WI38 (cell line): ENCODE measurements around the gene AGRN.
"Not testable (repeated sequence)": the region's sequence is repeated elsewhere in the genome, so short reads cannot be mapped to it uniquely, and the experiment has no call there.

Experiments used
- H3K4me3 ChIP-seq: 2 replicates; pipeline ENCODE4 v1.5.1; 2011; ENCODE audit warnings: low read depth, mild to moderate bottlenecking, control low read depth, low read length
- TF ChIP-seq, protein P1 (sequence below): IDR thresholded peaks from 2 replicates; pipeline ENCODE4 v1.5.1; 2012; ENCODE audit warnings: low read depth, mild to moderate bottlenecking, control low read depth, low read length

AGRN gene

DNA sequence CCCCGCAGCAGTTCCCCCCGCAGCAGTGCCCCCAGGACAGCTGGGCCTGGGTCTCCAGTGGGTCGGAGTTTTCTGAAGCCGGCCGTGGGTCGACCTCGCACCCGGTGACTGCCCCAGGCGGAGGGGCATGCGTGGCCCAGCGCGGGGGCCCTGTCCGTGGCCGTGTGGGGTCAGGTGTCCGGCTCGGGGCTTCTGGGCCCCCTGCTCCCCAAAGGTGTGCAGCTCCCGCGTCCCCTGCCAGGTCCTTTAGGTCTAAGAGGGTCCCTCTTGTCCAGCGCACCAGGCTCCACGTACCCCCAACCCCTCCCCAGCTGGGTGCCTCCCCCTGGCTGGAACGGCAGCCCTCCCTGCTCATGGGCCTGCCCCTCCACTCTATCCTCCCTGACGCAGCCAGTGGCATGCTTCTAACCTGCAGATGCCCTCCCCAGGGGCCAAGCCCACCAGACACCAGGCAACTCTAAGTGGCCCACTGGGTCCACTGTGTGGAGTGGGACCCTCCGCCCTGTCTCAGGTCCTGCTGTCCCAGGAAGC, 14.1 kb upstream of the AGRN start:
- H3K4me3 ChIP-seq: no peak overlapping the region
- TF ChIP-seq, protein P1, sequence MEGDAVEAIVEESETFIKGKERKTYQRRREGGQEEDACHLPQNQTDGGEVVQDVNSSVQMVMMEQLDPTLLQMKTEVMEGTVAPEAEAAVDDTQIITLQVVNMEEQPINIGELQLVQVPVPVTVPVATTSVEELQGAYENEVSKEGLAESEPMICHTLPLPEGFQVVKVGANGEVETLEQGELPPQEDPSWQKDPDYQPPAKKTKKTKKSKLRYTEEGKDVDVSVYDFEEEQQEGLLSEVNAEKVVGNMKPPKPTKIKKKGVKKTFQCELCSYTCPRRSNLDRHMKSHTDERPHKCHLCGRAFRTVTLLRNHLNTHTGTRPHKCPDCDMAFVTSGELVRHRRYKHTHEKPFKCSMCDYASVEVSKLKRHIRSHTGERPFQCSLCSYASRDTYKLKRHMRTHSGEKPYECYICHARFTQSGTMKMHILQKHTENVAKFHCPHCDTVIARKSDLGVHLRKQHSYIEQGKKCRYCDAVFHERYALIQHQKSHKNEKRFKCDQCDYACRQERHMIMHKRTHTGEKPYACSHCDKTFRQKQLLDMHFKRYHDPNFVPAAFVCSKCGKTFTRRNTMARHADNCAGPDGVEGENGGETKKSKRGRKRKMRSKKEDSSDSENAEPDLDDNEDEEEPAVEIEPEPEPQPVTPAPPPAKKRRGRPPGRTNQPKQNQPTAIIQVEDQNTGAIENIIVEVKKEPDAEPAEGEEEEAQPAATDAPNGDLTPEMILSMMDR: no peak

DNA sequence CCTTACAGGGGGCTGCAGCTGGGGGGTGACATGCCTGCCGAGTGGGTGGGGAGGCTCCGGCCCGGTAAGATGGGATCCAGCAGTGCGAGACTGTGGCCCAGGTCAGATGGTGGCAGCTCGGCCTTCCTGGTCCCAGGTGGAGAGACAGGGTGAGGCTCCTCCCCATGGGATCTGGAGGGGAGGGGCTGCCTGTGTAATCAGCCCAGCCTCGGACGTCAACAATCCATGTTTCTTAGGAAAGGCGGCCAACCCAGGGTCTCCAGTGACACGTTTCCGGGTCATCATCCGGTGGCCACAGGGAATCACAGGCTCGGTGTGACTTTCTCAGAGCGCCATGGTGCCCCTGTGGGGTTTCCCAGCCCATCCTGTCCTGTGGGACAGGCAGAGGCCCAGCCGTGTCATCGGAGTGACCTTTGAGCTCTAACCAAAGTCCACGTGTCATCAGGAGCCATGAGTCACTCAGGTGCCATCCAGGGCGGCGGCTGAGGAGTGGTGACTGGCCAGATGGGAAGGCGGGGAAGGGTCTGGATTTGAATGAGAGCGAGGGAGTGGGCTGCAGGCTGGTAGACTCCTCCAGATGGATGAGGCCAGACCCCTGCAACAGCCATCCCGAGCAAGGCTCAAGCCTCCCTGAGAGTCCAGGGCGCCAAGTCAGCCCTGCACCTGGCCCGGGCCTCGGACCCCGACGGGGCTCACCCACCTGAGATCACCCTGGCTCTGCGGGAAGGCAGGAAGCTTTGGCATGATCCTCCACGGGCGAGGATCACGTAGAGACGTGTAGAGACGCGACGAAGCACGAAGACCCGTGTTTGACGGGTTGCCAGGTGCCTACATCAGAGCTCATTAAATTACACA, 13.4 kb upstream of the AGRN start:
- no peak overlapping the region for H3K4me3 ChIP-seq
- TF ChIP-seq, protein P1: no peak

- not testable (repeated sequence) for H3K4me3 ChIP-seq
These were observed 9.8 kb upstream of the AGRN start for GRCh38 chr1:1010131-1010530.

- H3K4me3 ChIP-seq: no peak overlapping the region
- TF ChIP-seq, protein P1: no peak
These were observed 8.4 kb upstream of the AGRN start for GRCh38 chr1:1011396-1011949.

DNA sequence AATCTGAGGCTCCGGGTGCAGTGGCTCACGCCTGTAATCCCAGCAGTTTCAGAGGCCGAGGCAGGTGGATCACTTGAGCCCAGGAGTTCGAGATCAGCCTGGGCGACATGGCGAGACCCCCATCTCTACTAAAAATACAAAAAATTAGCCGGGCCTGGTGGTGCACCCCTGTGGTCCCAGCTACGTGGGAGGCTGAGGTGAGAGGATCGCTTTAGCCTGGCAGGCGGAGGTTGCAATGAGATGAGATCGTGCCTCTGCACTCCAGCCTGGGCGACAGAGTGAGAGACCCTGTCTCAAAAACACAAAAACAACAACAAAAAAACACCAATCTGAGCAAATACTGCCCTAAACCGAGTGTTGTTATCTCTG, 7.2 kb upstream of the AGRN start:
- H3K4me3 ChIP-seq: peak overlapping the region; percentile 81

GRCh38 chr1:1013105-1013921, 6.6 kb upstream of the AGRN start, which contains the start of gene ISG15:
Gene ISG15 (plus strand): TSS chr1:1013497. CDS start chr1:1013574, 77 bp downstream.
- H3K4me3 ChIP-seq: peak within 1 kb of the TSS; percentile 81
- TF ChIP-seq, protein P1: no peak

DNA sequence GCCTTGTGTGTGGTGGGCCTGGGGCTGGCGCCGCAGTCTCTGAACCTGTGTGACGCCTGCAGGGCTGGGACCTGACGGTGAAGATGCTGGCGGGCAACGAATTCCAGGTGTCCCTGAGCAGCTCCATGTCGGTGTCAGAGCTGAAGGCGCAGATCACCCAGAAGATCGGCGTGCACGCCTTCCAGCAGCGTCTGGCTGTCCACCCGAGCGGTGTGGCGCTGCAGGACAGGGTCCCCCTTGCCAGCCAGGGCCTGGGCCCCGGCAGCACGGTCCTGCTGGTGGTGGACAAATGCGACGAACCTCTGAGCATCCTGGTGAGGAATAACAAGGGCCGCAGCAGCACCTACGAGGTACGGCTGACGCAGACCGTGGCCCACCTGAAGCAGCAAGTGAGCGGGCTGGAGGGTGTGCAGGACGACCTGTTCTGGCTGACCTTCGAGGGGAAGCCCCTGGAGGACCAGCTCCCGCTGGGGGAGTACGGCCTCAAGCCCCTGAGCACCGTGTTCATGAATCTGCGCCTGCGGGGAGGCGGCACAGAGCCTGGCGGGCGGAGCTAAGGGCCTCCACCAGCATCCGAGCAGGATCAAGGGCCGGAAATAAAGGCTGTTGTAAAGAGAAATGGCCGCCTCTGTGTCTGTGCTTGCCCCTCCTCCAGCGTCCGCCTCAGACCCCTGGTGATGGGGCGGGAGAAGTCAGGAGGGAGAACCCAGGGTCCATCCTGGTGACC, 5.8 kb upstream of the AGRN start:
- TF ChIP-seq, protein P1: no peak
- H3K4me3 ChIP-seq: peak overlapping the region; percentile 81
